SK-N-SH (cell line): ENCODE results near the gene MTCL1. TPM values are rescaled to one million over a fixed set of nuclear protein-coding genes. Genes with fewer than 3 reads are reported as not detected.

Experiments used
- CTCF ChIA-PET: fragments of 300-600, 350-600 bp; formaldehyde crosslinking; extraction: SDS; loops from one replicate; lab custom pipeline; 2021; lab: Yijun Ruan, JAX
- POLR2A ChIA-PET: fragments of 350-600 bp; sonication (Branson Sonifier 250); formaldehyde crosslinking; extraction: SDS; loops from one replicate; lab custom pipeline; 2020; ENCODE audit warnings: antibody characterized with exemption, inconsistent platforms; lab: Yijun Ruan, JAX
- DNase-seq: peaks from one replicate; pipeline ENCODE4 v3.0.0; 2012
- H2AFZ ChIP-seq: fragments of 200-600 bp; sonication (generic); 2 replicates; pipeline ENCODE4 v1.8.1; 2016; ENCODE audit warnings: antibody characterized with exemption, mild to moderate bottlenecking, low read depth
- H3F3A ChIP-seq: fragments of 200-600 bp; sonication (generic); replicated peaks from 2 replicates; pipeline ENCODE3; 2016; ENCODE audit warnings: antibody characterized with exemption, mild to moderate bottlenecking; ENCODE audit not compliant: insufficient read depth
- H3K27ac ChIP-seq, 2 experiments: fragments of 200-500 bp in 1 of 2; fragments of 200-600 bp in 1 of 2; sonication (Bioruptor generic) in 1 of 2; sonication (generic), shearing (Covaris generic) in 1 of 2; 2 replicates each; pipeline versions ENCODE4 v1.5.1 to v1.6.1; 2014 to 2016; ENCODE audit warnings: low read depth in 2 of 2, inconsistent platforms in 1 of 2, low read length in 1 of 2, mild to moderate bottlenecking in 1 of 2, mixed read lengths in 1 of 2
- H3K27me3 ChIP-seq: fragments of 200-600 bp; sonication (generic), shearing (Covaris generic); 2 replicates; pipeline ENCODE4 v1.6.1; 2016; ENCODE audit warnings: mixed run types; ENCODE audit not compliant: insufficient read depth
- H3K36me3 ChIP-seq, 2 experiments: fragments of 200-500 bp in 1 of 2; fragments of 200-600 bp in 1 of 2; sonication (Bioruptor generic) in 1 of 2; sonication (generic) in 1 of 2; replicated peaks in 1 of 2; 2 replicates each; pipeline versions ENCODE3 to v1.5.1; 2014 to 2016; ENCODE audit warnings: low read length in 1 of 2, mild to moderate bottlenecking in 1 of 2; ENCODE audit not compliant: insufficient read depth in 2 of 2, control insufficient read depth in 1 of 2
- H3K4me1 ChIP-seq, 2 experiments: fragments of 200-500 bp in 1 of 2; fragments of 200-600 bp in 1 of 2; sonication (Bioruptor generic) in 1 of 2; sonication (generic), shearing (Covaris generic) in 1 of 2; 2 replicates each; pipeline versions ENCODE4 v1.5.1 to v1.6.1; 2014 to 2016; ENCODE audit warnings: low read depth in 1 of 2, low read length in 1 of 2, mixed run types in 1 of 2; ENCODE audit not compliant: insufficient read depth in 2 of 2, control insufficient read depth in 1 of 2
- H3K4me2 ChIP-seq: fragments of 200-600 bp; sonication (generic), shearing (Covaris generic); 2 replicates; pipeline ENCODE4 v1.6.1; 2017; ENCODE audit warnings: mixed run types
- H3K4me3 ChIP-seq, 2 experiments: fragments of 200-500 bp in 1 of 2; fragments of 200-600 bp in 1 of 2; sonication (Bioruptor generic) in 1 of 2; sonication (generic), shearing (Covaris generic) in 1 of 2; 2 replicates each; pipeline versions ENCODE4 v1.5.1 to v1.8.1; 2014 to 2016; ENCODE audit warnings: low read depth in 2 of 2, inconsistent platforms in 1 of 2, low read length in 1 of 2, mild to moderate bottlenecking in 1 of 2, mixed read lengths in 1 of 2, moderate library complexity in 1 of 2
- H3K79me2 ChIP-seq: fragments of 200-600 bp; sonication (generic); 2 replicates; pipeline ENCODE4 v1.8.1; 2017; ENCODE audit warnings: mild to moderate bottlenecking; ENCODE audit not compliant: insufficient read depth
- H3K9ac ChIP-seq: fragments of 200-600 bp; sonication (generic); 2 replicates; pipeline ENCODE4 v1.6.1; 2017; ENCODE audit warnings: mixed run types
- H3K9me2 ChIP-seq: fragments of 200-600 bp; sonication (generic); 2 replicates; pipeline ENCODE4 v1.6.1; 2017; ENCODE audit warnings: mixed run types
- H3K9me3 ChIP-seq: fragments of 200-600 bp; sonication (generic); 2 replicates; pipeline ENCODE4 v1.6.1; 2017; ENCODE audit warnings: mixed run types, mild to moderate bottlenecking, moderate library complexity
- H4K20me1 ChIP-seq: fragments of 200-600 bp; sonication (generic); 2 replicates; pipeline ENCODE4 v1.6.1; 2017; ENCODE audit warnings: mild to moderate bottlenecking, mixed run types; ENCODE audit not compliant: insufficient read depth
- CHD2 ChIP-seq: fragments of 150-350 bp; IDR thresholded peaks from 2 replicates; pipeline ENCODE4 v1.6.1; 2018; ENCODE audit warnings: low read length; ENCODE audit not compliant: partially characterized antibody
- ELF1 ChIP-seq: IDR thresholded peaks from 2 replicates; pipeline ENCODE4 v1.4.0; 2012
- EP300 ChIP-seq, 2 experiments: IDR thresholded peaks; 2 replicates each; pipeline versions ENCODE4 v1.4.0 to v1.6.1; 2012; ENCODE audit warnings: borderline replicate concordance in 1 of 2, low read depth in 1 of 2, low read length in 1 of 2
- EZH2phosphoT487 ChIP-seq: fragments of 200-600 bp; sonication (generic); IDR thresholded peaks from 2 replicates; pipeline ENCODE4 v1.6.1; 2017; ENCODE audit warnings: low read depth, mixed run types, mild to moderate bottlenecking, antibody characterized with exemption, moderate library complexity, borderline replicate concordance
- FOSL2 ChIP-seq: IDR thresholded peaks from 2 replicates; pipeline ENCODE4 v1.4.0; 2012; ENCODE audit warnings: low read depth, mild to moderate bottlenecking, moderate library complexity, borderline replicate concordance
- FOXM1 ChIP-seq: IDR thresholded peaks from 2 replicates; pipeline ENCODE4 v1.4.0; 2012; ENCODE audit warnings: low read depth, mild to moderate bottlenecking
- MXI1 ChIP-seq: IDR thresholded peaks from 2 replicates; pipeline ENCODE4 v1.6.1; 2012; ENCODE audit warnings: mild to moderate bottlenecking, low read depth, low read length, improper control_type of control experiment
- NFIC ChIP-seq: IDR thresholded peaks from 2 replicates; pipeline ENCODE4 v1.4.0; 2012; ENCODE audit warnings: borderline replicate concordance
- NRF1 ChIP-seq: IDR thresholded peaks from 2 replicates; pipeline ENCODE4 v1.6.1; 2012; ENCODE audit warnings: low read depth, mild to moderate bottlenecking, low read length
- POLR2AphosphoS5 ChIP-seq: IDR thresholded peaks from 2 replicates; pipeline ENCODE4 v1.6.1; 2012; ENCODE audit warnings: low read depth, low read length
- RAD21 ChIP-seq: IDR thresholded peaks from 2 replicates; pipeline ENCODE4 v1.6.1; 2012; ENCODE audit warnings: mild to moderate bottlenecking, low read length
- RXRA ChIP-seq: IDR thresholded peaks from 2 replicates; pipeline ENCODE4 v1.4.0; 2012; ENCODE audit warnings: low read depth, mild to moderate bottlenecking, borderline replicate concordance
- SIN3A ChIP-seq: IDR thresholded peaks from 2 replicates; pipeline ENCODE4 v1.6.1; 2012; ENCODE audit warnings: low read depth, mild to moderate bottlenecking, low read length, moderate library complexity, borderline replicate concordance
- TAF1 ChIP-seq: IDR thresholded peaks from 2 replicates; pipeline ENCODE4 v1.6.1; 2012; ENCODE audit warnings: low read depth, mild to moderate bottlenecking, low read length, moderate library complexity, borderline replicate concordance
- TCF12 ChIP-seq: IDR thresholded peaks from 2 replicates; pipeline ENCODE4 v1.4.0; 2012
- YY1 ChIP-seq: IDR thresholded peaks from 2 replicates; pipeline ENCODE4 v1.4.0; 2012; ENCODE audit warnings: low read depth, mild to moderate bottlenecking
- WGBS: methylation state at CpG from one replicate; pipeline ENCODE4 v1.1.6; 2017; ENCODE audit warnings: low lambda C conversion rate; 5-methylcytosine and 5-hydroxymethylcytosine counted together
- polyA plus RNA-seq, 3 experiments: library from polyadenylated mRNA; depleted of rRNA; stranded (reverse); fragments of >200 nt; gene quantifications; 2 replicates each; pipeline ENCODE4 v1.2.3, GENCODE V29; 2012
- TF ChIP-seq, protein P1 (sequence below): IDR thresholded peaks from 2 replicates; pipeline ENCODE4 v1.4.0; 2012; ENCODE audit warnings: low read depth, borderline replicate concordance
- TF ChIP-seq, protein P2 (sequence below): IDR thresholded peaks from 2 replicates; pipeline ENCODE4; 2012
- TF ChIP-seq, protein P3 (sequence below): IDR thresholded peaks from 2 replicates; pipeline ENCODE4 v1.6.1; 2012; ENCODE audit warnings: mild to moderate bottlenecking, low read depth, low read length, moderate library complexity

MTCL1 gene
- polyA plus RNA-seq, 1 of the 3 experiments (the other 2 are of a cell fraction), result 33.5 TPM

DNA sequence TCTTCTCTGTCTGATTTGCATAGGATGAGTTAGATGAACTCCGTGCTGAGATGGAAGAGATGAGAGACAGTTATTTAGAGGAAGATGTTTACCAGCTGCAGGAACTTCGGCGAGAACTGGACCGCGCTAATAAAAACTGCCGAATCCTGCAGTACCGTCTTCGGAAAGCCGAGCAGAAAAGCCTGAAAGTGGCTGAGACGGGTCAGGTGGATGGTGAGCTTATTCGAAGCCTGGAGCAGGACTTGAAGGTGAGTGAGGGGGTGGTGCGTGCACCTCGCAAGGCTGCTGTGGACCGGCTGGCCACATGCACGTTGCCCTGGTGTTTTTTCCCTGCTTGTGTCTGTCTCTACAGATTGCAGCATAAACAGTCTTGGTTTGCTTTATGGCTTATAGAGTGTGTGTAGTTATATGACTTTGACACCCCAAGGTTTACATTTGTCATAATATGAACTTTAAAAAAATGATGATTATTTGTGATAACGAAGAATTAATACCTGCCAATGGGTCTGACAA is 13.1 kb downstream of the MTCL1 start:
- no peaks in the 10 kb centered on the region for H3K9me3 ChIP-seq
- no peak overlapping the region for H3K9ac ChIP-seq
- H2AFZ ChIP-seq, result no peak overlapping the region
- TF ChIP-seq YY1, result no peak
- no peak for TF ChIP-seq RXRA
- no peak for TF ChIP-seq FOXM1
- TF ChIP-seq NRF1, result no peak
- TF ChIP-seq RAD21, result no peak
- no peak for TF ChIP-seq FOSL2
- TF ChIP-seq EP300 (IDR thresholded peaks at IDR 0.05; ENCODE audit: borderline replicate concordance in 1 of 2, low read depth in 1 of 2, low read length in 1 of 2), result no peak
- TF ChIP-seq, protein P1, sequence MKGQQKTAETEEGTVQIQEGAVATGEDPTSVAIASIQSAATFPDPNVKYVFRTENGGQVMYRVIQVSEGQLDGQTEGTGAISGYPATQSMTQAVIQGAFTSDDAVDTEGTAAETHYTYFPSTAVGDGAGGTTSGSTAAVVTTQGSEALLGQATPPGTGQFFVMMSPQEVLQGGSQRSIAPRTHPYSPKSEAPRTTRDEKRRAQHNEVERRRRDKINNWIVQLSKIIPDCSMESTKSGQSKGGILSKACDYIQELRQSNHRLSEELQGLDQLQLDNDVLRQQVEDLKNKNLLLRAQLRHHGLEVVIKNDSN, result no peak
- TF ChIP-seq, protein P2, sequence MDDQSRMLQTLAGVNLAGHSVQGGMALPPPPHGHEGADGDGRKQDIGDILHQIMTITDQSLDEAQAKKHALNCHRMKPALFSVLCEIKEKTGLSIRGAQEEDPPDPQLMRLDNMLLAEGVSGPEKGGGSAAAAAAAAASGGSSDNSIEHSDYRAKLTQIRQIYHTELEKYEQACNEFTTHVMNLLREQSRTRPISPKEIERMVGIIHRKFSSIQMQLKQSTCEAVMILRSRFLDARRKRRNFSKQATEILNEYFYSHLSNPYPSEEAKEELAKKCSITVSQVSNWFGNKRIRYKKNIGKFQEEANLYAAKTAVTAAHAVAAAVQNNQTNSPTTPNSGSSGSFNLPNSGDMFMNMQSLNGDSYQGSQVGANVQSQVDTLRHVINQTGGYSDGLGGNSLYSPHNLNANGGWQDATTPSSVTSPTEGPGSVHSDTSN, result no peak
- TF ChIP-seq SIN3A, result no peak
- no peak for TF ChIP-seq NFIC
- TF ChIP-seq CHD2, result no peak
- TF ChIP-seq MXI1, result no peak
- TF ChIP-seq, protein P3, sequence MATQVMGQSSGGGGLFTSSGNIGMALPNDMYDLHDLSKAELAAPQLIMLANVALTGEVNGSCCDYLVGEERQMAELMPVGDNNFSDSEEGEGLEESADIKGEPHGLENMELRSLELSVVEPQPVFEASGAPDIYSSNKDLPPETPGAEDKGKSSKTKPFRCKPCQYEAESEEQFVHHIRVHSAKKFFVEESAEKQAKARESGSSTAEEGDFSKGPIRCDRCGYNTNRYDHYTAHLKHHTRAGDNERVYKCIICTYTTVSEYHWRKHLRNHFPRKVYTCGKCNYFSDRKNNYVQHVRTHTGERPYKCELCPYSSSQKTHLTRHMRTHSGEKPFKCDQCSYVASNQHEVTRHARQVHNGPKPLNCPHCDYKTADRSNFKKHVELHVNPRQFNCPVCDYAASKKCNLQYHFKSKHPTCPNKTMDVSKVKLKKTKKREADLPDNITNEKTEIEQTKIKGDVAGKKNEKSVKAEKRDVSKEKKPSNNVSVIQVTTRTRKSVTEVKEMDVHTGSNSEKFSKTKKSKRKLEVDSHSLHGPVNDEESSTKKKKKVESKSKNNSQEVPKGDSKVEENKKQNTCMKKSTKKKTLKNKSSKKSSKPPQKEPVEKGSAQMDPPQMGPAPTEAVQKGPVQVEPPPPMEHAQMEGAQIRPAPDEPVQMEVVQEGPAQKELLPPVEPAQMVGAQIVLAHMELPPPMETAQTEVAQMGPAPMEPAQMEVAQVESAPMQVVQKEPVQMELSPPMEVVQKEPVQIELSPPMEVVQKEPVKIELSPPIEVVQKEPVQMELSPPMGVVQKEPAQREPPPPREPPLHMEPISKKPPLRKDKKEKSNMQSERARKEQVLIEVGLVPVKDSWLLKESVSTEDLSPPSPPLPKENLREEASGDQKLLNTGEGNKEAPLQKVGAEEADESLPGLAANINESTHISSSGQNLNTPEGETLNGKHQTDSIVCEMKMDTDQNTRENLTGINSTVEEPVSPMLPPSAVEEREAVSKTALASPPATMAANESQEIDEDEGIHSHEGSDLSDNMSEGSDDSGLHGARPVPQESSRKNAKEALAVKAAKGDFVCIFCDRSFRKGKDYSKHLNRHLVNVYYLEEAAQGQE, result no peak
- no peak for TF ChIP-seq EZH2phosphoT487
- TF ChIP-seq TCF12, result no peak
- no peak for TF ChIP-seq POLR2AphosphoS5
- no peak for TF ChIP-seq ELF1
- no peak for TF ChIP-seq TAF1
- 94% methylated on average over 14 of the region's 16 CpGs for WGBS
- H3K4me1 ChIP-seq, result no peaks in the 10 kb centered on the region; a peak in 1 of 4 replicates
- DNase-seq, result no peak
- no peak overlapping the region for H3K4me3 ChIP-seq
- ChIA-PET CTCF (interaction anchor here (2.7 kb wide), 1 partner anchor 264 kb away, joined by 7 read pairs; no protein-coding TSS in a partner anchor), POLR2A (no interaction called here)
- no peaks in the 10 kb centered on the region for H3K9me2 ChIP-seq
- peaks cover 89% of the 10 kb centered on the region for H3K79me2 ChIP-seq
- peaks cover 36 to 57% of the 10 kb centered on the region in 2 experiments for H3K36me3 ChIP-seq
- H4K20me1 ChIP-seq, result peaks cover 39% of the 10 kb centered on the region
- H3F3A ChIP-seq, result peaks cover 4% of the 10 kb centered on the region
- no peaks in the 10 kb centered on the region for H3K27me3 ChIP-seq
- no peak overlapping the region for H3K4me2 ChIP-seq
- no peak overlapping the region; a peak in 1 of 4 replicates for H3K27ac ChIP-seq
